GM12891 (cell line): ENCODE results near the gene DDX41.

Experiments used
- PAX5 ChIP-seq: IDR thresholded peaks from 2 replicates; pipeline ENCODE4 v1.6.1; 2011; ENCODE audit warnings: low read length, moderate library complexity, mild to moderate bottlenecking; ENCODE audit not compliant: insufficient read depth, severe bottlenecking
- POLR2A ChIP-seq: IDR thresholded peaks from 2 replicates; pipeline ENCODE4 v1.6.1; 2011; ENCODE audit warnings: low read depth, low read length, control low read depth
- POLR2AphosphoS5 ChIP-seq: IDR thresholded peaks from 2 replicates; pipeline ENCODE4 v1.6.1; 2011; ENCODE audit warnings: low read depth, low read length, control low read depth
- POU2F2 ChIP-seq: IDR thresholded peaks from 2 replicates; pipeline ENCODE4 v1.6.1; 2011; ENCODE audit warnings: low read depth, mild to moderate bottlenecking, control low read depth, low read length, moderate library complexity
- TAF1 ChIP-seq: IDR thresholded peaks from 2 replicates; pipeline ENCODE4 v1.6.1; 2011; ENCODE audit warnings: low read depth, low read length, control low read depth

DNA sequence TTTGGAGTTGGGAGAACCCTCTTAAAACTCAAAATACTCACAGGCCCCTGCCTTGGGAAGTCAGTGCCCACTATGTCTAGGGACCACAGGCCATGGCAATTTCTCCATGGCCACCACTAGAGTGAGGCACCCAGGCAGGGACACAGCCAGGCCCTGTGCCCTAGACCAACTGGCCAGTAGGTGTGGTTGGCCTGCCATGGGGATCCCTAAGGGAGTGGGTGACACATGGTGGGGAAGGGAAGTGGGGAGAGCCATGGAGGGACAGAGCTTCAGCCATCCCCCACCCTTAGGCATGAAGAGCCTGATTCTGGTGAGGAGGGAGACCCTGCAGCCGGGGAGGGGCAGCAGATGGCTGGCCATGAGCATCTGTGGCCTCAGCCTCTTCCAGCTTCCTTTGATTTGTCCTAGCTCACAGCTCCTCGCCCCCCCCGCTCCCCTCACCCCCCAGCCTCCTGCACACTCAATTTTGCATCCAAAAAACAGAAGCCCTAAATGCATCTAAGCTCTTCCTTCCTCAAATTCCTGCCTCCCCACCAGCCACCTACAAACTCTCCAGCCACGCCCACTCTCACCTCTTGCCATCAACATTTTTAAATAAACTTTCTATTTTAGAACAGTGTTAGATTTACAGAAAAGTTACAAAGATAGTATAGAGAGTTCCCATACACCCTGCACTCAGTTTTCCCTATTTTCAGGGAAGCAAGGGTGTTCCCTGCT lies 41.8 kb downstream of the DDX41 start:
- no peak for TF ChIP-seq PAX5
- TF ChIP-seq POLR2AphosphoS5, result no peak
- TF ChIP-seq POLR2A, result no peak
- no peak for TF ChIP-seq POU2F2
- no peak for TF ChIP-seq TAF1
